SKM-1 treated with dmso at 0.1 percent for 144 hours (cell line): ENCODE data around the gene MRPS27.

Experiments
- DNase-seq: peaks from one replicate; lab custom pipeline; 2025; ENCODE audit not compliant: unreplicated experiment; lab: John Stamatoyannopoulos, UW

MRPS27 gene

DNA sequence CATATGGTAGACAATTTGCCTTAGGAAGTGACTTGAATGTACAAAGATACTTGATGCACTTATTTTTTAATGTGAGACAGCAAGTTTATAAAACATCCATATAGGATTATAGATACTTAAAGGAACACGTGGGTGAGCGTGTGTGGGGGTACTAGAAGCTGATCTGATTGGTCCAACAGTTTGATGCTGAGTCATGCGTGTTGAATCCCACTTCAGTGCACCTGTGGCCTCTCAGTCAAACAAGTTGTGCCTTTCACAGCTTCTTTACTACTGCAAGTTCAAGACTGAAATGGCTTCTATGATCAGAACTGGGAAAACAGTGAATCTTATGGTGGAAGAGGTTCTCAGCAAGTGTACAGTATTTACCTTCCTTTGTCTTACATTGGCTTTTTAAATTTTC is 113.9 kb downstream of the MRPS27 start:
- no peak for DNase-seq

DNA sequence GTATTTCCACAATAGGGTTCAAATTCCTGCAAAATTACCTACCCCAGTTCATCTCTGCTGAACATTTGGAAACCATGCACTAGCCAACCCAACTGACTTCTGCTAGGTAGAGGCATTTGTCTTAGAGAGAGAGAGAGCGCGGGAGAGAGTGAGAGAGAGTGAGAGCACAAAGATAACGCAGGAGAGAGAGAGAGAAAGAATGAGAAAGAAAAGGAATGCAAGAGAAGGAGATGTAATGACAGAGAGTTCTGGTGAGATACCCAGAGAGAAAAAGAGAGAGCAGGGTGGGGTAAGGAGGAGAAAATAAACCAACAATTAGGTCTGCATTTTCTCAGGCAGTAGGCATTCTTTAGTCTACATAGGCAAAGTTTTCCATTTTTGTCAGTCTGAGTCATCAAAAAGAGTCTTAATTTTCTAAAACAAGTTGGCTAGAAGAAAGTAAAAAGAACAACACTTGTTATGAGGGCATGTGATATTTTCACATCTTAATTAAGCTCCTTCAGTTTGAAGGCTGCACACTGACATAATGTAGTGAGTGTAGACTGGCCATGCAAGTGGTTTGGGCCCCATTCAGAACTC is 114.5 kb downstream of the MRPS27 start:
- DNase-seq, result no peak

DNA sequence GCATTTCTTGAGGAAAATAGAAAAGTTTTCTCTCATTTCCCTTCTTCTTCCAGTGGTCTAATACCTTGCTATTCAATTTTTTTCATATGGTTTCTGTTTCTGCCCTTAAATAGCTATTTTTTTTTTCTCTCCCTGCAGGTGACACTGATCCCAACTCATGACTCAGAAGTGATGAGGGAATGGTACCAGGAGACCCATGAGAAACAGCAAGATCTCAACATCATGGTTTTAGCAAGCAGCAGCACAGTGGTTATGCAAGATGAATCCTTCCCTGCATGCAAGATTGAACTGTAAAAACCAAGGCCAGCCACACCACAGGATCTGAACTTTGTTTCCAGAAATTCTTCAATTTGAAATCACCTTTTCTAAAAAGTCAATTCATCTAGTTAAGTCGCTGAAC is 115.1 kb downstream of the MRPS27 start:
- DNase-seq, result no peak

DNA sequence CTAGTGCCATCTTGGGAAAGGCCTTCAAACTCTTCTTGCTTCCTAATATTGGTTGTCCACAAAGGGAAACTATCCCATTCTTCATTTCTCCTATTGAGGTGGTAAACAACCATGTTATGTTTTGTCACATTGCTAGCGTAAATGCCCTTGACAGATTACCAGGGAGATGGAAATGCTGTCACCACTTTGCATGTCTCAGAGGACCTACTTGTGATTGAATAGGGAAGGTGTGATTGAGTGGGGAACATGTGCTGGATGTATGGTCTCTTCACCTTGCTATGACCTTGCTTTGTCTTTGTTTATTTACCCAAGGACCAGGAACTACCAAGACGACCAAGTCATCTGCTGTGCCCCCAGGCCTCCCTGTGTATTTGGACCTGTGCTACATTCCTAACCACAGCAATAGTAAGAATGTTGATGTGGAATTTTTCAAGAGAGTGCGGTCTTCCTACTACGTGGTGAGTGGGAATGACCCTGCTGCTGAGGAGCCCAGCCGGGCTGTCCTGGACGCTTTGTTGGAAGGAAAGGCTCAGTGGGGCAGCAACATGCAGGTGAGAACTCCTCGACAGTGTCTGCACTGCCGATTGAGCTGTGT is 116.7 kb downstream of the MRPS27 start:
- no peak for DNase-seq

DNA sequence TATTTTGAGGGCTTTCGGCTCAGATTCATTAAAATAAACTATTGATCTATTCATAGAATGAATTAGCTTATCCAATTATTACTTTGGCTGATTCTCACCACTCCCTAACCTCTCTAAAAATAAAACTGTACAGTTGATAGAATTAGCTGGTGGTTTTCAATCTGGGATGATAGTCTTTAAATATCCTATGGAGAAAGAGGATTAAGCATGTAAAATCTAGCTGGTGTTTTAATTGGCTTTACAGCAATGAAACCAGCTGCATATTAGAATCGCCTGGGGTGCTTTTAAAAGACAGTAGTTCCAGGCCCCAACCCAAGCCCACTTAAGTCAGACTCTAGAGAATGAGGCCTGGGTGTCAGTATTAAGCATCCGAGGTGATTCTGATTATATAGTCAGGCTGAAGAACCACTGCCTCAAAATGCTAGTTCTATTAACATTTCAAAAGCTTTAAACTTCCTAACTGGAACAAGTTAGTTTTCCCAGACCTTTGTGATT is 117.7 kb downstream of the MRPS27 start:
- no peak for DNase-seq

DNA sequence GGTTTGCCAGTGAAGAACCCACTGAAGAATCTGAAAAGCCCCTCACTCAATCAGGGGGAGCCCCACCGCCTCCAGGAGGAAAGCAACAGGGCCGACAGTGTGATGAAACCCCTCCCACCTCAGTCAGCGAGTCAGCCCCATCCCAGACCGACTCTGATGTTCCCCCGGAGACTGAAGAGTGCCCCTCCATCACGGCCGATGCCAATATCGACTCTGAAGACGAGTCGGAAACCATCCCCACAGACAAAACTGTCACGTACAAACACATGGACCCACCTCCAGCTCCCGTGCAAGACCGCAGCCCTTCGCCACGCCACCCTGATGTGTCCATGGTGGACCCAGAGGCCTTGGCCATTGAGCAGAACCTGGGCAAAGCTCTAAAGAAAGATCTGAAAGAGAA is 120.4 kb downstream of the MRPS27 start:
- no peak for DNase-seq

GRCh38 chr5:72197393-72197792 is 122.6 kb downstream of the MRPS27 start:
- no peak for DNase-seq

- DNase-seq, result no peak
Observed at GRCh38 chr5:72195581-72195980, 124.5 kb downstream of the MRPS27 start.

- no peak for DNase-seq
Observed at GRCh38 chr5:72194846-72195245, 125.2 kb downstream of the MRPS27 start.

- no peak for DNase-seq
Observed at GRCh38 chr5:72191404-72191803, 128.6 kb downstream of the MRPS27 start.

- DNase-seq, result no peak
Observed at GRCh38 chr5:72189146-72189545, 130.9 kb downstream of the MRPS27 start.

DNA sequence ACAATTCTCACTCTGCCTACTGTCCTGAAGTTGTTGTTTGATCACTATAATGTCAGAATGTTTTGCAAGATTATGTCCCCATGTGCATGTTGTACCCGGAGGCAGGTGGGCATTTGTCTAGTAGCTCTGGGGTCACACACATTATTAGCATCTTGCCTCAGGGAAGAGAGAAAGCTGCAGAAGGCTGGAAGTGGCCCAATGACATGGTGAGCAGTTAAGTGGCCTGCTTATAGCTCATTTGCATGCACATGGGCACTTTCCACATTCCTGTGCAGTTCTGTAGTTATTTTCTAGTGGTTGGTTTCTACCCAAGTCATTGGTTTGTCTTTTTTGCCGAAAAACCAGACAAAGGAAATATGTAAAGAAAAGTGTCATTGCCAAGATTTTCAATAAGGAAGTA is 131.9 kb downstream of the MRPS27 start:
- DNase-seq, result no peak

- no peak for DNase-seq
Observed at GRCh38 chr5:72187388-72188075, 132.5 kb downstream of the MRPS27 start.

GRCh38 chr5:72185496-72186329 is 134.3 kb downstream of the MRPS27 start:
- no peak for DNase-seq

DNA sequence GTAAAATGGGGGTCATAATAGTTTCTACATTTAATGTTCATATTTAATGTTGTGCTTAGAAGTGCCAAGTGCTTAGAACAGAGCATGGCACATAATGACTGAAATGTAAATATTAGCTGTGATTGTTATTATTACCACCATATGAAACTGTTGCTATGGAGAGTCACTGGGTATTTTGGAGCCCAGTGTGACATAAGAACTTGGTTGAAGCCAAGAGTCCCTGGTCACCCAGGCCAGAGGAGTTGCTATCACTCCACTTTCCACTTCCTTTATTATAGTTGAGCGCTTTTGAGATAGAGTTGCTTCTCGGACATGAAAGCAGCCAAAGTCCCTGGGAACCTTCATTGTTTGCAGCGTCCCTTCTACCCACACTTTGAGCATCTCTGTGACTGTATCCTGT is 135.6 kb downstream of the MRPS27 start:
- no peak for DNase-seq

DNA sequence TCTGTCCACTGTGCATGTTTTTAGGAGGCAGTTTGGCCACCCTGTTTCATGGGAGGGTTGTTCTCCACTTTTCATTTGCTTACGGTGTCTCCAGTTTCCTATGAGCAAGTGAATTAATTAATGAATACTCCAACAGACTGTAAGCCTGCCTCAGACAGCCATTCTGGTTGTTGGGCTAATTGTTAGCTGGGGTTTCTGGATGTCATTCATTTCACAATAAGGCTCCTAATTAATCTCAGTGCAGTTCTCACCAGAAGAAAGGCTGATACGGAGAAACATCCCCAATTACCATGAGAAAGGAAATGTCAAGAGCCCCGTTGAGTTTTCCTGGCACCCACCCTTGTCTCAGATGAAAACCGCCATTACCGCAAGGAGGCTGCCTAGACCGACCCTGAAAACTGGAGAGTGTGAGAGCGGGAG is 136.9 kb downstream of the MRPS27 start:
- no peak for DNase-seq

- no peak for DNase-seq
Observed at GRCh38 chr5:72182686-72183085, 137.4 kb downstream of the MRPS27 start.

GRCh38 chr5:72180925-72181324 is 139.1 kb downstream of the MRPS27 start:
- no peak for DNase-seq

DNA sequence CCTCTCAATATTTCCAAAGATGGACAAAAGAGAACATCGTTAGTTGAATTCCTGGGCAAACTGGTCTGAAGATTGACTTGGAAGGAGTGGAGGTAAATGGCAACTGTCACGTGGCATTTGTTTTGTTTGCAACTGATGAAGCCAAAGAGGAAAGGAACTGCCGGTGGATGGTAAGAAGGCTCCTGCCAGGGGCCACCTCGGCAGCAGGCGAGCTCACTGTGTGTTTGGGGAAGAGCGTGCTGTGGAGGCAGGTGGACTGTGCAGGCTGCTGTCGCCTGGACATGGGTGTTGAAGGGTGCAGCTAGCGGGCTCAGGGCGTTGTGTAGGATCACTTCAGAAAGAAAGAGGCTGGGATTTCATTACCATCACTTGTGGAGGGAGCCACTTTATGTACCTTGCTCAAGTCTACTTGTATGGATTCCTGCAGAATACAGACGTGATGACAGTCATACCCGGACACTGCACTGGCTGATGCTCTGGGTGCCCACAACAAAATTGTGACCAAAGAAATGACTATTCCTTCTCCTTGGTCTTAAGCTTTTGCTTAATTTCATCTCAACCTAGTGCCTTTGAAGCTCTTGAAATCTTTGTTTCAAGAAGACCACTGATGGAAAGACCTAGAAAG is 140.1 kb downstream of the MRPS27 start:
- no peak for DNase-seq

- no peak for DNase-seq
Observed at GRCh38 chr5:72179028-72179815, 140.8 kb downstream of the MRPS27 start.
